SK-N-MC (cell line): ENCODE results near the gene PARP6.

ENCODE experiments used
- DNase-seq: peaks from one replicate; pipeline ENCODE4 v3.0.0-alpha.2; 2011; ENCODE audit warnings: low read depth, low spot score
- H3K27ac ChIP-seq: fragments of 200-600 bp; sonication (generic); 2 replicates; pipeline ENCODE4 v1.5.1; 2016; ENCODE audit warnings: mixed run types
- H3K36me3 ChIP-seq: fragments of 200-600 bp; sonication (generic); 2 replicates; pipeline ENCODE4 v1.6.1; 2017; ENCODE audit warnings: antibody characterized with exemption, low read length, mixed read lengths; ENCODE audit not compliant: insufficient read depth
- H3K4me3 ChIP-seq: fragments of 200-600 bp; sonication (generic); 2 replicates; pipeline ENCODE4 v1.5.1; 2016
- H3K9ac ChIP-seq: fragments of 200-600 bp; sonication (generic); 2 replicates; pipeline ENCODE4 v1.8.0; 2017; ENCODE audit warnings: mixed run types, mixed read lengths; ENCODE audit not compliant: insufficient read length
- H3K9me3 ChIP-seq: fragments of 200-600 bp; sonication (generic); 2 replicates; pipeline ENCODE4 v1.6.1; 2017; ENCODE audit warnings: low read depth, mild to moderate bottlenecking, antibody characterized with exemption, low read length, moderate library complexity, mixed read lengths
- EZH2 ChIP-seq: fragments of 200-600 bp; sonication (generic); IDR thresholded peaks from one replicate; pipeline ENCODE4 v1.6.1; 2017; ENCODE audit warnings: antibody characterized with exemption
- FOXP2 ChIP-seq: optimal IDR thresholded peaks from 2 replicates; pipeline ENCODE3; 2011; ENCODE audit warnings: mild to moderate bottlenecking, moderate library complexity; ENCODE audit not compliant: insufficient read depth; ENCODE audit errors: extremely low read length, control extremely low read depth
- POLR2AphosphoS5 ChIP-seq: IDR thresholded peaks from 2 replicates; pipeline ENCODE4 v1.6.1; 2012; ENCODE audit warnings: mild to moderate bottlenecking, low read depth, low read length, borderline replicate concordance

The PARP6 gene

DNA sequence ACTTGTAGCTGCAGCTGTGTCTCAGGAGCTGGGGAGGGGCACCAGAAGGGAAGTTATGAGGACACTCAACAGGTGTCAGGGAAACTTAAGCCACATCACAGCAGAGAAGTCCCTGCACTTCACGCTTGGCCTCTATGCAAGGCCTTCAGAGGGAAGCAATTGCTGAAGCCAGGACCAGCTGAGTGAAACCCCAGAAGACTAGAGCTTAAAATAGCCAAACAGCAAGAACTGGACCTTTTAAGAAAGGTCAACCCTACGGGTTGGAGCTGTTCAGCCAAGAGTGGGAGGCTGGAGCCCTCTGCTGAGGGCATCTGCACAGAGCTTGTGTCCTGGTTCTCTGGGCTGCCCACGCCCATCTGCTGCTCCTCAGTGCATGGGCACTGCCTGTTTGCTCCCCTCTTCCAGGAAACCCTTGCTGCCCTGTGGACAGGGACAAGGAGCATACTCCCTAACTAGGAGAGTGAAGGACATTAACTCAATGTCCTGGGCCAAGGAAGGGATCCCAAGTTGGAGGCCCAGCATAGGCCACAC lies 70.9 kb downstream of the PARP6 start:
- H3K27ac ChIP-seq = no peak overlapping the region
- TF ChIP-seq FOXP2 (no peak), POLR2AphosphoS5 (no peak), EZH2 (no peak)

GRCh38 chr15:72200395-72201237 lies 71.7 kb downstream of the PARP6 start:
- Histone ChIP-seq H3K9me3 (no peaks in the 10 kb centered on the region), H3K36me3 (peaks cover 74% of the 10 kb centered on the region), H3K9ac (no peak overlapping the region), H3K27ac (0 out of 2 replicates have a peak overlapping the region, but pooled peaks have one; percentile 25), H3K4me3 (no peak overlapping the region)
- no peak for DNase-seq
- TF ChIP-seq FOXP2 = no peak
- no peak for TF ChIP-seq EZH2
- TF ChIP-seq POLR2AphosphoS5 = no peak

More for the DNA sequence above, 70.9 kb downstream of the PARP6 start:
- no peak for DNase-seq
- Histone ChIP-seq H3K9me3 (no peaks in the 10 kb centered on the region), H3K4me3 (no peak overlapping the region), H3K9ac (no peak overlapping the region), H3K36me3 (peaks cover 82% of the 10 kb centered on the region)

DNA sequence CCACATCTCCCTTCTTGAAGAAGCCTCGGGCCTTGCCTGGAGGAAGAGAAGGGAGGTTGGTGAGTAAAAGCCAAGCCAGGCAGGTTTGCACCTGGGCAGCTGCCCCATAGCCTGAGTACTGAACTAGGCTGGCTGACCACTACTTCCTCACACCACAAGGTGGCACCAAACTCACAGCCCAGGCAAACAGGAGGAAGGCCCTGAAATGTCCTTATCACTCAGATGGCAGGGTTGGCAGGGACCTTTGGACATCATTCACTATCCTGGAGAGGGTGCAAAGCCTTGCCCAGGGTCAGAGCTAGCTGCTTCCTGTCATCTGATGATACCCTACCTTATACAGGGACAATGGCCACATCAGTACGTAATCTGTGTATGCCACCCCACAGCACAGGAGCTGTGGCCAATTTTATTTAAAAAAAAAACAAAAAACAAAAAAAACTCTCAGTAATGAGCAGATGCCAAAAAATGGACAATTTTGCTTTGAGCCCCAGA lies 72.6 kb downstream of the PARP6 start:
- H3K9me3 ChIP-seq = no peaks in the 10 kb centered on the region
- peaks cover 67% of the 10 kb centered on the region for H3K36me3 ChIP-seq
- no peak overlapping the region for H3K9ac ChIP-seq
- TF ChIP-seq POLR2AphosphoS5 = 0 out of 2 replicates have a peak, but pooled peaks have one; percentile 3
- no peak for TF ChIP-seq FOXP2
- H3K4me3 ChIP-seq = no peak overlapping the region
- H3K27ac ChIP-seq = no peak overlapping the region
- DNase-seq = no peak

- no peak overlapping the region for H3K4me3 ChIP-seq
- H3K36me3 ChIP-seq = peaks cover 61% of the 10 kb centered on the region
- no peak for TF ChIP-seq FOXP2
- no peak for TF ChIP-seq POLR2AphosphoS5
- no peak for TF ChIP-seq EZH2
- no peak overlapping the region for H3K9ac ChIP-seq
- DNase-seq = no peak
- H3K27ac ChIP-seq = no peak overlapping the region
- H3K9me3 ChIP-seq = no peaks in the 10 kb centered on the region
Measured at GRCh38 chr15:72199205-72199515, 73.2 kb downstream of the PARP6 start.

DNA sequence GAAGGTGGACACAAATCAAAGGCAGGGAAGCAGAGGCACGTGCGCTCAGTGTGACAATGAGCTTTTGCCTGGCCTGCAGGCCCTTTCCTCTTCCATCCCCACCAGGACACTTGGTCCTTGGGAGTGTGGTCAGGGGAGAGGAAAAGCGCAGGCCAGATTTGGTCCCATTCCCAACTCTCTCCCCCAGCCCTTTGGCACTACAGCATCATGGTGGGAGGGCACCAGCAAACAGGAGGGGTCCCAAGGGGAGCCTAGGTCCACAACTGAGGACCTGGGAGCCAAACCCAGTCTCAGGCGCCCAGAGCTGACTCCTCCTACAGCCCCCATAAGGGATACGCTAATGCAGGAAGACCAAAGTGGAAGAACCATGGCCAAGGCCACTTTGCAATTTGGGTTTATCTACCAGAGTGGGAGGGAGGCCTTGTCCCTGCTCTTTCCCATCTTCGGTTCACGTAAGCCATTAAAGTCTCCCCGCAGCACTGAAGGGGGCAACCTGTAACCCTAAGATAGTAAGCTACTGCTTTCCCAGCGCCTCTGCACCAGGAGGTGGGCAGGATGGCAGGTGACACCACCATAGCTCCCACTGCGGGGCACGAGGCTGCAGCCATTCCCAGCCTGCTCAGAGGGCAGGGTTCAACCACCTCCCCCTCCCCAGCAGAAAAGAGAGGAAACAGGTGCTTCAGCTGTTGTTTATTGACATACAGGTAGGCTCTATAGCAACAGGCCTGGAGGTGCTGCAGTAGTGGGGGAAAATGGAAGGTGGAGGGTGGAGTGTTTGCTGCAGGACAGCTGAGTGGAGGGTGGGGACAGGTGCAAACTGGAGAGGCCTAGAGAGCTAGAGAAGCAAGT lies 73.8 kb downstream of the PARP6 start:
- DNase-seq = no peak

DNA sequence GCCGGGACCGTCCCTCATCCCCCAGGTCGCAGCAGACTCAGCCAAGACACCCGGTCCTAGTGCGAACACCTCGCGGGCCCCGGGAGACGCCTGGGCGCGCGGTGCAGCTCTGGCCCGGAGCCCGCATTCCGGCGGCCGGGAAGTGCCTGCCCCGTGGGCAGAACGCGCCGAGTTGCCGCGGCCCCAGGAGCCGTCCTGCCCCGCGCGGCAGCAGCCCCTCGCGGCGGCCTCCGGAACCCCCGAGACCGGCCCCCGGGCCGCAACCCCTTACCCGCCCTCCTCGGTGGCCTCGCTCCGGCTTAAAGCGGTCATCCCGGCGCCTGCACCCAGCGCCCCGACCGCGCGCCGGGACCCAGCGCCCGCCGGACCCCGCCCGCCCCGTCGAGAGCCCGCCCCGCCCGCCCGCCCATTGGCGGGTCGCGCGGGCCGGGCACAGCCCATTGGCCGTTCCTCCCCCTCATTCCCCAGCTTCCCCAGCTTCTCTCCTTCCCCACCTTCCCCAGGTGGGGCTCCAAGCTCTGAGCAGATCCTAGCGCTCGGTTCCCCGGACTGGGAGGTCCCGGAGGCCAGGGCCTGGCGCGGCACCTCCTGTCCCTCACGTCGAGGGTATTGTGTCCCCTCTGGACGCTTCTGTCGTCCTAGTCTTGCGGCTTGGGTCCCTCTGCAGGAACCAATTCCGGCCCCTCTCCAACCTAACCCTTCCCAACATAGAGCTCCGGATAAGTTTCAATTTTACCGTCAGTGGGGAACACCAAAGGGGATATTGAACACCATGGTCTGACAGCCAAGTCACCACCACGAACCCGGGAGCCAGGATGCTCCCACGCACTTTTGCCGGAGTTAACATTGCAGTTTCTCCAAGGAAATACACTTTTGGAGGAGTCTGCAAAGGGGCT lies 74.6 kb downstream of the PARP6 start, which contains the start of gene GRAMD2A:
GRAMD2A (minus strand) TSS at position 328 of the 896 bp plus-strand sequence.
- Histone ChIP-seq H3K9ac (no peak within 1 kb of the TSS), H3K36me3 (peaks cover 46% of the 10 kb centered on the region), H3K27ac (no peak within 1 kb of the TSS), H3K4me3 (no peak within 1 kb of the TSS), H3K9me3 (no peaks in the 10 kb centered on the region)
- DNase-seq = no peak
- TF ChIP-seq POLR2AphosphoS5 (0 out of 2 replicates have a peak, but pooled peaks have one; percentile 5), FOXP2 (no peak)

More for the DNA sequence above, 73.8 kb downstream of the PARP6 start:
- no peaks in the 10 kb centered on the region for H3K9me3 ChIP-seq
- H3K27ac ChIP-seq = no peak overlapping the region
- H3K4me3 ChIP-seq = no peak overlapping the region
- peaks cover 55% of the 10 kb centered on the region for H3K36me3 ChIP-seq
- TF ChIP-seq FOXP2 (no peak), POLR2AphosphoS5 (0 out of 2 replicates have a peak, but pooled peaks have one; percentile 11)
- no peak overlapping the region for H3K9ac ChIP-seq

- TF ChIP-seq FOXP2 (no peak), EZH2 (no peak), POLR2AphosphoS5 (no peak)
- H3K27ac ChIP-seq = no peak overlapping the region
Measured at GRCh38 chr15:72197041-72197459, 75.3 kb downstream of the PARP6 start.

More at GRCh38 chr15:72197041-72197459, 75.3 kb downstream of the PARP6 start:
- Histone ChIP-seq H3K4me3 (no peak overlapping the region), H3K36me3 (peaks cover 39% of the 10 kb centered on the region), H3K9ac (no peak overlapping the region), H3K9me3 (no peaks in the 10 kb centered on the region)
- no peak for DNase-seq
